Hepatic stellate cell (primary cell): ENCODE data around the gene FITM2.
A peak's percentile ranks its signal among the peaks of the same experiment; 100 is the strongest.
"Not testable (repeated sequence)": the region's sequence is repeated elsewhere in the genome, so short reads cannot be mapped to it uniquely, and the experiment has no call there.

Source experiments
- DNase-seq: peaks from one replicate; pipeline ENCODE4 v3.0.0; 2011; ENCODE audit warnings: low spot score

FITM2 gene

GRCh38 chr20:44310664-44311639 lies at the start of gene FITM2:
TSS of gene FITM2 (minus strand) at chr20:44311202. CDS start at chr20:44311148, 54 bp downstream.
- DNase-seq, result peak; percentile 99

- DNase-seq, result no peak
These were observed 49.2 kb upstream of the FITM2 start for GRCh38 chr20:44360221-44360620.

GRCh38 chr20:44358776-44359175 lies 47.8 kb upstream of the FITM2 start:
- no peak for DNase-seq

- no peak for DNase-seq
These were observed 46.6 kb upstream of the FITM2 start for GRCh38 chr20:44357555-44358125.

- no peak for DNase-seq
These were observed 46.0 kb upstream of the FITM2 start for GRCh38 chr20:44357020-44357419.

GRCh38 chr20:44356353-44356723 lies 45.3 kb upstream of the FITM2 start:
- no peak for DNase-seq

- no peak for DNase-seq
These were observed 44.7 kb upstream of the FITM2 start, which contains the start of gene HNF4A for GRCh38 chr20:44355498-44356352. TSS of gene HNF4A (plus strand) at chr20:44355699. CDS start at chr20:44355805, 106 bp downstream.

GRCh38 chr20:44354979-44355497 lies 44.0 kb upstream of the FITM2 start:
- DNase-seq, result no peak

- no peak for DNase-seq
These were observed 39.6 kb upstream of the FITM2 start for GRCh38 chr20:44350567-44350966.

- no peak for DNase-seq
These were observed 38.3 kb upstream of the FITM2 start for GRCh38 chr20:44349349-44349748.

GRCh38 chr20:44348168-44348659 lies 37.2 kb upstream of the FITM2 start:
- DNase-seq, result no peak

GRCh38 chr20:44345941-44346340 lies 34.9 kb upstream of the FITM2 start:
- DNase-seq, result not testable (repeated sequence)

- no peak for DNase-seq
These were observed 34.1 kb upstream of the FITM2 start for GRCh38 chr20:44345147-44345546.

GRCh38 chr20:44344723-44345122 lies 33.7 kb upstream of the FITM2 start:
- no peak for DNase-seq

- no peak for DNase-seq
These were observed 32.2 kb upstream of the FITM2 start for GRCh38 chr20:44343162-44343675.

GRCh38 chr20:44342248-44342647 lies 31.2 kb upstream of the FITM2 start:
- DNase-seq, result peak; percentile 24

GRCh38 chr20:44336725-44337380 lies 25.9 kb upstream of the FITM2 start, which contains the start of gene R3HDML:
TSS of gene R3HDML (plus strand) at chr20:44337043. CDS start at chr20:44337158, 115 bp downstream.
- DNase-seq, result no peak

GRCh38 chr20:44336086-44336485 lies 25.1 kb upstream of the FITM2 start:
- DNase-seq, result no peak

GRCh38 chr20:44335675-44336074 lies 24.7 kb upstream of the FITM2 start:
- no peak for DNase-seq

GRCh38 chr20:44334709-44335108 lies 23.7 kb upstream of the FITM2 start:
- DNase-seq, result no peak

GRCh38 chr20:44334306-44334705 lies 23.3 kb upstream of the FITM2 start:
- DNase-seq, result no peak
